OCI-LY3 (cell line): Measurements from ENCODE around the gene PDCD2L.
"Not testable (repeated sequence)": the region's sequence is repeated elsewhere in the genome, so short reads cannot be mapped to it uniquely, and the experiment has no call there.

Source experiments
- H2AFZ ChIP-seq: fragments of 200-600, 300-600 bp; shearing (Covaris generic); 2 replicates; pipeline ENCODE4 v1.6.0; 2014; ENCODE audit warnings: antibody characterized with exemption, low read depth, low read length
- H3K27ac ChIP-seq: fragments of 200-600, 300-600 bp; sonication (generic); 2 replicates; pipeline ENCODE4 v1.5.1; 2014; ENCODE audit warnings: mild to moderate bottlenecking, low read length, moderate library complexity, mixed read lengths
- H3K27me3 ChIP-seq: fragments of 200-600, 300-600 bp; sonication (generic); 2 replicates; pipeline ENCODE4 v1.6.1; 2014; ENCODE audit warnings: low read depth, low read length, mixed read lengths
- H3K36me3 ChIP-seq: fragments of 200-600, 300-600 bp; sonication (generic); replicated peaks from 2 replicates; pipeline ENCODE3; 2014; ENCODE audit warnings: low read depth, low read length, mixed read lengths
- H3K4me1 ChIP-seq: fragments of 300-600, 200-600 bp; sonication (generic); 2 replicates; pipeline ENCODE4 v1.6.1; 2014; ENCODE audit warnings: low read length, mixed read lengths
- H3K4me2 ChIP-seq: fragments of 200-600, 300-600 bp; sonication (generic); 2 replicates; pipeline ENCODE4 v1.6.1; 2014; ENCODE audit warnings: low read length, mixed read lengths
- H3K4me3 ChIP-seq: fragments of 300-600, 200-600 bp; sonication (generic); 2 replicates; pipeline ENCODE4 v1.5.1; 2014; ENCODE audit warnings: antibody characterized with exemption, mild to moderate bottlenecking, low read length, moderate library complexity
- H3K79me2 ChIP-seq: fragments of 300-600, 200-600 bp; shearing (Covaris generic); 2 replicates; pipeline ENCODE4 v1.6.1; 2014; ENCODE audit warnings: mild to moderate bottlenecking, low read length, mixed read lengths
- H3K9ac ChIP-seq: fragments of 300-600, 200-600 bp; shearing (Covaris generic); 2 replicates; pipeline ENCODE4 v1.6.0; 2014; ENCODE audit warnings: mild to moderate bottlenecking, low read length, moderate library complexity
- H3K9me3 ChIP-seq: fragments of 200-600, 300-600 bp; shearing (Covaris generic); 2 replicates; pipeline ENCODE4 v1.6.1; 2014; ENCODE audit warnings: low read length, mixed read lengths; ENCODE audit not compliant: insufficient read depth
- H4K20me1 ChIP-seq: fragments of 200-600, 300-600 bp; sonication (generic); 2 replicates; pipeline ENCODE4 v1.6.1; 2016; ENCODE audit warnings: low read length, mixed read lengths; ENCODE audit not compliant: insufficient read depth
- EZH2phosphoT487 ChIP-seq: fragments of 200-600 bp; shearing (Covaris generic); IDR thresholded peaks from 2 replicates; pipeline ENCODE4 v1.6.1; 2018; ENCODE audit warnings: antibody characterized with exemption, mixed run types, low read depth
- TF ChIP-seq, protein P1 (sequence below): fragments of 200-600, 300-600 bp; sonication (generic); IDR thresholded peaks from 2 replicates; pipeline ENCODE4 v1.5.1; 2014; ENCODE audit warnings: antibody characterized with exemption, low read length, low read depth

PDCD2L gene

DNA sequence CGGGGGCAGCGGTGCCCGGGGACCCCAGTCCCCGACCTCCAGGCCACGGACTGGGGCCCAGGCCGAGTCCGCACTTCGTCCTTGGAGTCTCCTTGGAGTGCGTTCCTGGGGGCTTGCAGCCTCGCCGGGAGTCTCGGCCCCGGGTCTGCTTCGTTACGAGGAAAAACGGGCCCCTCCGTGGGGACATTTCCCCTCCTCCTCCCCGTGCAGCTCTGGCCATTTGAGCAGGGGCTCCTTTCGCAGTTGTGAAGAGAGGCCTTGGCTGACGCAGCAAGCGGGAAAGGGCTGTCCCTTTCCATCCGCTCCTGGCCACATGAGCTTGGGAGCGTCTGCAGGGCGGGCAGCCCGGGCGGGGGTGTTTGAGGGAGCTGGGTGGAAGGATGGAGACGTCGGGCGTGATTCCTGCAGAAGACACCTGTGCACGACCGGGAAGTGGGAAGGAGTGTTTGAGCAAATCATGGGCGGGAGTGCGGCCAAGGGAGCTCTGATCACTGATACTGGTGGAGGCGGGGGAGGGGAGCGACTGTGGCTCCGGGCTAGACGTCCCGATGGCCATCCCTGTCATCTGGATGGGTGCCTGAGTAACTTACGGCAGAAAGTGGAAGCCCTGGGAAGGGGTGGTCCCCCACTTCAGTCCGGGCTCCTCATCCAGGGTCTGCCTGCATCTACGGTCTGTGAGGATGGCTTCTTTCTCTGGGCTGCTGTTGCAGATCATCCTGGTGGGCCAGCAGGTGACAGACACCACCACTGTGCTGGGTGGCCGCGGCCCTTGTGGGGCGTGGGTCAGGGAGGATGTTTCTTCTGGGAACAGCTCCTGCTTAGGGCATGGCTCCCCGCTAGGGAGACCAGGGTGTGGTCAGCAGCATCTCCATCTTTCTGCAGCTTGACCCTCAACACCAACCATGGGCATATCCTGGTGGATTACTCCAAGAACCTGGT, 38.5 kb upstream of the PDCD2L start:
- Histone ChIP-seq H3K27ac (peak overlapping the region; percentile 39), H2AFZ (peak overlapping the region; percentile 32; the same call in 1 of the 2 replicates), H3K9ac (peak overlapping the region; percentile 94), H3K4me1 (peaks cover 20% of the 10 kb centered on the region), H3K79me2 (peaks cover 57% of the 10 kb centered on the region), H3K9me3 (no peaks in the 10 kb centered on the region), H3K4me3 (peak overlapping the region; percentile 91), H4K20me1 (peaks cover 30% of the 10 kb centered on the region), H3K27me3 (no peaks in the 10 kb centered on the region), H3K4me2 (peak overlapping the region; percentile 99), H3K36me3 (peaks cover 49% of the 10 kb centered on the region)
- TF ChIP-seq, protein P1, sequence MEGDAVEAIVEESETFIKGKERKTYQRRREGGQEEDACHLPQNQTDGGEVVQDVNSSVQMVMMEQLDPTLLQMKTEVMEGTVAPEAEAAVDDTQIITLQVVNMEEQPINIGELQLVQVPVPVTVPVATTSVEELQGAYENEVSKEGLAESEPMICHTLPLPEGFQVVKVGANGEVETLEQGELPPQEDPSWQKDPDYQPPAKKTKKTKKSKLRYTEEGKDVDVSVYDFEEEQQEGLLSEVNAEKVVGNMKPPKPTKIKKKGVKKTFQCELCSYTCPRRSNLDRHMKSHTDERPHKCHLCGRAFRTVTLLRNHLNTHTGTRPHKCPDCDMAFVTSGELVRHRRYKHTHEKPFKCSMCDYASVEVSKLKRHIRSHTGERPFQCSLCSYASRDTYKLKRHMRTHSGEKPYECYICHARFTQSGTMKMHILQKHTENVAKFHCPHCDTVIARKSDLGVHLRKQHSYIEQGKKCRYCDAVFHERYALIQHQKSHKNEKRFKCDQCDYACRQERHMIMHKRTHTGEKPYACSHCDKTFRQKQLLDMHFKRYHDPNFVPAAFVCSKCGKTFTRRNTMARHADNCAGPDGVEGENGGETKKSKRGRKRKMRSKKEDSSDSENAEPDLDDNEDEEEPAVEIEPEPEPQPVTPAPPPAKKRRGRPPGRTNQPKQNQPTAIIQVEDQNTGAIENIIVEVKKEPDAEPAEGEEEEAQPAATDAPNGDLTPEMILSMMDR: no peak
- TF ChIP-seq EZH2phosphoT487: no peak

DNA sequence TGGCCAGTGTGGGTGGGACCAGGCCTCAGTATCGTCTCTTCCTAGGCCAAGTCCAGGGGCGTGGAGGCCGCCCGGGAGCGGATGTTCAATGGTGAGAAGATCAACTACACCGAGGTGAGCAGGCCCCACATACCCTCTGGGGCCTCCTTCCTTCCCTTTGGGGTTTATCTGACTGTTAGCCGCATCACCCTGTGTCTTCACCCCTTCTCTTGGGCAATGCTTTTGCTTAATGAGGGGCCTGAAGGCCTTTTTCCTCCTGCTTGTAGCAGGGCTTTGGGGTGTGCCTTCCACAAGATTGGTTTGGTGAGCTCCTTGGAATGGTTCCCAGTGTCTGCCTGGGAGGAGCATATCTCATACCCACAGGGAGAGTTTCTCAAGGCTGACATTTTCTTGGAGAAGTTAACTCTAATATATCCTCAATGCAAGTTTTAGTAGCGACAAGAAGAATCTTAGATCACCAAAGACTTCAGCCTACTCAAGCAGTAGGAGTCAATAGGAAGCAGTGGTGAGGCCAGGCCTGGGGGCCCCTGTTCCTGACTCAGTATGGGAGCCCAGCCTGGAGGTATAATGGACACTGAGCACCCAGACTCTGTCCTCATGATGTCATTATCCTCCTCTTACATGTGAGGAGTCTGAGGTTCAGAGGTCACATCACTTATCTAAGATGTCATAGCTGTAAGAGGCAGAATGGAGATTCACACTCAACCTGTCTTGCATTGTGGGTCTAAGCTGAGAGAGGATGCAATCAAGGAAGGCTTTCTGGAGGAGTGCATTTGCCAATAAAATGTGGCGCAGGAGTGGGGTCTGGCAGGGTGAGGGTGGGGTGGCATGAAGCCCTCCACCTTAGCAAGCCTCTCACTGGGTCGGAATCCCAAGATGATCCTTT, 37.2 kb upstream of the PDCD2L start:
- Histone ChIP-seq H3K27me3 (no peaks in the 10 kb centered on the region), H3K27ac (no peak overlapping the region), H3K9ac (peak overlapping the region; percentile 94), H4K20me1 (peaks cover 37% of the 10 kb centered on the region), H2AFZ (no peak overlapping the region), H3K9me3 (no peaks in the 10 kb centered on the region), H3K4me3 (peak overlapping the region; percentile 91), H3K4me1 (peaks cover 20% of the 10 kb centered on the region), H3K79me2 (peaks cover 69% of the 10 kb centered on the region), H3K4me2 (peak overlapping the region; percentile 99), H3K36me3 (peaks cover 56% of the 10 kb centered on the region)
- TF ChIP-seq, protein P1: no peak
- no peak for TF ChIP-seq EZH2phosphoT487

DNA sequence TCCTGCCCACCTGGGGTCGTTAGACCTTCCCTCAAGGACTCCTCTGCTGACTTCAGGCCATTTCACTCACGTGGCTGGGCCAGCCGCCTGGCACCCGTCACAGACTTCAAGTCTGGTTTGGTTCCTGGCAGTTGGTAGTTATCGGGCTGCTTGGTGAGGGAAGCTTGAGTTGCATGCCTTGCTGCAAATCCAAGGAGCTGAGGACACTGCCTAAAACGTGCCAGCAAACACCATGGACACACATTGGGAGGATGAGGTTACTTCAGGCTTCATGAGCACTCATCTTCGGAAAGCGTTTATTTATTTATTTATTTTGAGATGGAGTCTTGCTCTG, 36.6 kb upstream of the PDCD2L start:
- H3K27ac ChIP-seq: no peak overlapping the region
- peaks cover 76% of the 10 kb centered on the region for H3K79me2 ChIP-seq
- H4K20me1 ChIP-seq: peaks cover 39% of the 10 kb centered on the region
- TF ChIP-seq EZH2phosphoT487: no peak
- TF ChIP-seq, protein P1: no peak
- no peak overlapping the region for H3K9ac ChIP-seq
- no peak overlapping the region for H2AFZ ChIP-seq
- no peak overlapping the region for H3K4me2 ChIP-seq
- no peak overlapping the region for H3K4me3 ChIP-seq
- H3K36me3 ChIP-seq: peaks cover 60% of the 10 kb centered on the region
- H3K9me3 ChIP-seq: no peaks in the 10 kb centered on the region
- H3K27me3 ChIP-seq: no peaks in the 10 kb centered on the region
- H3K4me1 ChIP-seq: peaks cover 20% of the 10 kb centered on the region

DNA sequence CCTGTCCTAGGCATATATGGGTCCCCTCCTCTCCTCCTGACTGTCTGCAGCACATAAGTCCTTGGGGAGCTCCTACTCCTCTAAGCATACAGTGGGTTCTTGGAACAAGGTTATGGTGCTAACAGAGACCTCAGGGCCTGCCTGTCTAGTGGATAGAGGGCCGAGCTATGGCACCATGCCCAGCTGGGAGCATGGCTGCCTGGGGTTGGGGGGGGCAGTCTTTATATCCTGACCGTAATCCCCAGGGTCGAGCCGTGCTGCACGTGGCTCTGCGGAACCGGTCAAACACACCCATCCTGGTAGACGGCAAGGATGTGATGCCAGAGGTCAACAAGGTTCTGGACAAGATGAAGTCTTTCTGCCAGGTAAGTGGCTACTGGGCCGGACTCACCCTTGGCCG, 35.9 kb upstream of the PDCD2L start:
- H3K79me2 ChIP-seq: peaks cover 76% of the 10 kb centered on the region
- H3K27ac ChIP-seq: no peak overlapping the region
- H2AFZ ChIP-seq: no peak overlapping the region
- peaks cover 20% of the 10 kb centered on the region for H3K4me1 ChIP-seq
- H3K4me2 ChIP-seq: no peak overlapping the region
- H4K20me1 ChIP-seq: peaks cover 40% of the 10 kb centered on the region
- TF ChIP-seq, protein P1: no peak
- TF ChIP-seq EZH2phosphoT487: no peak
- H3K4me3 ChIP-seq: no peak overlapping the region
- no peaks in the 10 kb centered on the region for H3K27me3 ChIP-seq
- H3K9ac ChIP-seq: no peak overlapping the region
- H3K9me3 ChIP-seq: no peaks in the 10 kb centered on the region
- H3K36me3 ChIP-seq: peaks cover 61% of the 10 kb centered on the region

DNA sequence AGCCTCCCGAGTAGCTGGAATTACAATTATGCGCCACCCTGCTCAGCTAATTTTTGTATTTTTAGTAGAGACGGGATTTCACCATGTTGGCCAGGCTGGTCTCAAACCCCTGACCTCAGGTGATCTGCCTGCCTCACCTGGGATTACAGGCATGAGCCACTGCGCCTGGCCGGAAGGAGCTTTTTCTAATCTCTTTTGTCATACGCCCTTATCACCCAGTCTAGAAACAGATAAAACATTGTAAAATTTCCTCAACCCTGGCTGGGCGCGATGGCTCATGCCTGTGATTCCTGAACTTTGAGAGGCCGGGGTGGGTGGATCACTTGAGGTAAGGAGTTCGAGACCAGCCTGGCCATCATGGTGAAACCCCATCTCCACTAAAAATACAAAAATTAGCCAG, 35.0 kb upstream of the PDCD2L start:
- H3K27ac ChIP-seq, H2AFZ ChIP-seq, H3K4me2 ChIP-seq, H3K4me3 ChIP-seq, H3K9me3 ChIP-seq, H3K9ac ChIP-seq, H3K27me3 ChIP-seq: not testable (repeated sequence)
- Histone ChIP-seq H3K4me1 (peaks cover 18% of the 10 kb centered on the region), H3K36me3 (peaks cover 65% of the 10 kb centered on the region), H4K20me1 (peaks cover 40% of the 10 kb centered on the region), H3K79me2 (peaks cover 81% of the 10 kb centered on the region)
